Measurements from ENCODE around the gene FAM3A. TPM values are rescaled to one million over a fixed set of nuclear protein-coding genes. Genes with fewer than 3 reads are reported as not detected.
A peak's percentile ranks its signal among the peaks of the same experiment; 100 is the strongest.
"Not testable (repeated sequence)": the region's sequence is repeated elsewhere in the genome, so short reads cannot be mapped to it uniquely, and the experiment has no call there.

The FAM3A gene
- total and polyA plus RNA-seq, 3 donors from 2014 or later = 24.0 to 41.1 (median 24.7) TPM

DNA sequence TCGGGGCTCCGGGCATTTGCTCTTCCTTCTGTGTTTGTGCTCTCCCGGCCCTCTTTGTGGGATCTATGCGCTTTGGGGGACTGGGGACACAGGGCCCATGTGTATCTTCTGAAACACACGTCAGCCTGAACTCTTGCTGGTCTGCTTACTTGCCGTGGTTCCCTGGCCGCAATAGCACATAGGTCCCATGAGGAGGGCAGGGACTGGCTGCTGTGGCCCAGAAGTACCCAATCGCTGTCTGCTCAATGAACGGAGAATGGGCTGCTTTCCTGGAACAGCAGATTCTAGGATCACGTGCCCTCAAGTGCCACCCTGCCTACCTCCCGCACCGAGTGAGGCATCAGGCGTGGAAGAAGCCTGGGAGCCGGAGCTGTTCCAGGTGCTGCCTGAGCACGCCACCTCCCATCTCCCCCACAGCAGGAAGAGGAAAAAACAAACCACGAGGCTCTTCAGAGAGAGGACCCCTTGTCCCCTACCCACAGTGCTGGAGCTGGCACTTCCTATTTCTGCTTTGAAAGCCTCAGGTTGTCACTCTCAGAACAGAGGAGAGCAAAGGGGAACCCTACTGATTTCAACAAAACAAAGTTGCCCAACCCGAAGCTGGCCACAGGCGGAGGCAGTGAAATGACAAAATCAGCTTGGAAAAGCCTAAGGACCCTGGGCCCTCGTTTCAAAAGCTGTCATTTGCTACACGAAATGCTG lies 26.8 kb upstream of the FAM3A start:
- no peak for DNase-seq
- intact Hi-C loops (cut with DNase I; ENCODE audit: low total_unique reads) = no loop called here
- WGBS, 2 donors = 57 to 81% methylated on average over 4 to 15 of the region's 20 CpGs
- TF ChIP-seq POLR2A (IDR thresholded peaks at IDR 0.05) (no peak), CTCF (IDR thresholded peaks at IDR 0.05) (no peak)
- no peaks in the 10 kb centered on the region for H3K27me3 ChIP-seq
- H3K4me1 ChIP-seq = peaks cover 14% of the 10 kb centered on the region
- H3K27ac ChIP-seq = peak overlapping the region; percentile 24 to 86
- no peaks in the 10 kb centered on the region for H3K36me3 ChIP-seq (ENCODE audit: low read depth, missing control alignments)
- no peak overlapping the region for H3K4me3 ChIP-seq
- H3K9me3 ChIP-seq = no peaks in the 10 kb centered on the region

DNA sequence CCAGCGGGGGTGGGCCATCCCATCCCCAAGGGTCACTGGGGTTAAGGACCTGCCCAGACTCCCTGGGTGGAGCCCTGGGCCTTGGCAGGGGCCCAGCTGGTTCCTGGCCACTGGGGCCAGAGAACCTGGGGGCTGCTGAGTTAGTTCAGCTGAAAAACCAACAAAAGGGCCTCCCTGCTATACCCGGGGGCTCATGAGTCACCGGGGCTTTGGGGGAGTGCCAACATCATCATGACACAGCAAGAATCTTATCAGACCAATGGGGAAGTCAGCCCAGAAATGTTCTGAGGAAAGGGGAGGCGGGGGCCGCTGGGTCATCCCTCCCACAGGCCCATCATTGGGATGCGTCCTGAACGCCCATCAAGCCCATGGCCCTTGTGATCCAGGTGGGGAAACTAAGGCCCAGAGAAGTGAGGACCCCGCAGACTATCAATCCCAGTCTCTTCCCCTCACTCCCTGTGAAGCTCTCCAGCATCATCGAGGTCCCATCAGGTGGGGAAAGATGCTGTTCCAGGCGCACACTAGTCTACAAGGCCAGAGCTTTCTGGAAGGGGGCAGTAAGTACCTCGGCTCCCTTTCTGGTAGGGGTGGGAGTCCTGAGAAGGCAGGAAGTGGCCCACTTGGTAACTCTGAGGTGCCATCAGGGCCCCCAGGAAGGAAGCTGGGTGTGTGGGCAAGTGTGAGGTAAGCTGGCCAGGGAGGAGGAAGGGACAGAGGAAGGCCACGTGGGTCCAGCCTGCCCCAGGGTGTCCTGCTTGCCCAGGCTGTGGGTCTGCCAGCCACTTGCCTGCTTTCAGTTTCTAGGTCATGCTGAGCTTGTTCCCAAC lies 26.1 kb upstream of the FAM3A start:
- H3K36me3 ChIP-seq (ENCODE audit: low read depth, missing control alignments) = no peaks in the 10 kb centered on the region
- H3K9me3 ChIP-seq = no peaks in the 10 kb centered on the region
- DNase-seq = peak; percentile 87
- WGBS, 2 donors = 37% methylated on average over 2 to 11 of the region's 12 CpGs
- peaks cover 14% of the 10 kb centered on the region for H3K4me1 ChIP-seq
- TF ChIP-seq POLR2A (IDR thresholded peaks at IDR 0.05) = no peak
- no peak for TF ChIP-seq CTCF (IDR thresholded peaks at IDR 0.05)
- intact Hi-C loops (cut with DNase I; ENCODE audit: low total_unique reads) = no loop called here
- no peak overlapping the region for H3K4me3 ChIP-seq
- H3K27me3 ChIP-seq = no peaks in the 10 kb centered on the region
- H3K27ac ChIP-seq = peak overlapping the region; percentile 24 to 86

DNA sequence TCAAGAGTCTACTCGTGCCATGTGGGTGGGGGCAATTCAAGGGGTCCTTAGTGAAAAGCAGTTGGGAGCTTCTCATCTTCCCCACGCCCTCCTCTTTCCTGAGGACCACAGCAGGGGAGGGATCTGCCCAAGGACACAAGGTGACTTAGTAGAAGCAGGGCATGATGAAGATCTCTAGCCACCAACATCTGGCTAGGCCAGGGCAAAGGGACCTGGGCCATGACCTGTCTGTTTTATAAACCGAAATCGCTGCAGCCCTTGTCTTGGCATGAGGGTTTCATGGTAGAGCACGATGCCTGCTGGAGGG lies 25.5 kb upstream of the FAM3A start:
- no peak for DNase-seq
- TF ChIP-seq POLR2A (IDR thresholded peaks at IDR 0.05) (no peak), CTCF (IDR thresholded peaks at IDR 0.05) (no peak)
- no peak overlapping the region for H3K4me3 ChIP-seq
- 73% methylated on average over 4 of the region's 5 CpGs; no CpG with 5 or more reads in 1 of the 2 donors for WGBS, 2 donors
- no peaks in the 10 kb centered on the region for H3K9me3 ChIP-seq
- no peaks in the 10 kb centered on the region for H3K27me3 ChIP-seq
- no peaks in the 10 kb centered on the region for H3K36me3 ChIP-seq (ENCODE audit: low read depth, missing control alignments)
- intact Hi-C loops (cut with DNase I; ENCODE audit: low total_unique reads) = no loop called here
- peak overlapping the region in 1 of 2 donors; percentile 86 for H3K27ac ChIP-seq
- H3K4me1 ChIP-seq = peaks cover 14% of the 10 kb centered on the region

- TF ChIP-seq CTCF (IDR thresholded peaks at IDR 0.05) (no peak), POLR2A (IDR thresholded peaks at IDR 0.05) (no peak)
- no peaks in the 10 kb centered on the region for H3K9me3 ChIP-seq
- 67 to 75% methylated on average over 1 to 14 of the region's 19 CpGs for WGBS, 2 donors
- no peaks in the 10 kb centered on the region for H3K36me3 ChIP-seq (ENCODE audit: low read depth, missing control alignments)
- no peak overlapping the region for H3K4me3 ChIP-seq
- H3K27me3 ChIP-seq = no peaks in the 10 kb centered on the region
- intact Hi-C loops (cut with DNase I; ENCODE audit: low total_unique reads) = no loop called here
- peaks cover 14% of the 10 kb centered on the region for H3K4me1 ChIP-seq
- H3K27ac ChIP-seq = peak overlapping the region in 1 of 2 donors; percentile 86
- no peak for DNase-seq
Measured at GRCh38 chrX:154540897-154541535, 25.0 kb upstream of the FAM3A start.

DNA sequence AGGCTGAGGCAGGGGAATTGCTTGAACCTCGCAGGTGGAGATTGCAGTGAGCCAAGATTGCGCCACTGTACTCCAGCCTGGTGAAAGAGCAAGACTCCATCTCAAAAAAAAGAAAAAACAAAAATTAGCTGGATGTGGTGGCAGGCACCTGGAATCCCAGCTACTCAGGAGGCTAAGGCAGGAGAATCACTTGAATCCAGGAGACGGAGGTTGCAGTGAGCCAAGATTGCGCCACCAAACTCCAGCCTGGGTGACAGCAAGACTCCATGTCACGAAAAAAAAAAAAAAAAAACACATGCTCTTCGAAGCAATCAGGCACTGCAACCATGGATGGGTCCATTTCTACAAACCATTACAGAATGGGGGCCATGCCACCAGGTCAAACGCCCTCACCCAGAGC lies 24.3 kb upstream of the FAM3A start:
- H3K4me1 ChIP-seq = peaks cover 14% of the 10 kb centered on the region
- H3K36me3 ChIP-seq (ENCODE audit: low read depth, missing control alignments); H3K4me3 ChIP-seq; DNase-seq; intact Hi-C loops (cut with DNase I; ENCODE audit: low total_unique reads); H3K27ac ChIP-seq; H3K9me3 ChIP-seq; H3K27me3 ChIP-seq: not testable (repeated sequence)
- WGBS, 2 donors = 79 to 80% methylated on average over 5 to 7 of the region's 7 CpGs

All from testis (tissue), 3 donors.